LHCN-M2 (cell line): ENCODE results near the gene OR10A7. TPM values are rescaled to one million over a fixed set of nuclear protein-coding genes. Genes with fewer than 3 reads are reported as not detected.
"Not testable (repeated sequence)": the region's sequence is repeated elsewhere in the genome, so short reads cannot be mapped to it uniquely, and the experiment has no call there.

ENCODE experiments used
- DNase-seq: peaks from one replicate; pipeline ENCODE4 v3.0.0-alpha.2; 2012; ENCODE audit warnings: low read depth
- polyA plus RNA-seq: library from polyadenylated mRNA; unstranded; fragments of >200 nt; gene quantifications from one replicate; pipeline ENCODE4 v1.2.1, GENCODE V29; 2012; ENCODE audit warnings: missing spikeins
- total RNA-seq: library from RNA; depleted of rRNA; stranded (reverse); fragments of >200 nt; gene quantifications from 2 replicates; pipeline ENCODE4 v1.2.3, GENCODE V29; 2014; rRNA removed

OR10A7 gene
- not detected in 2 replicates for total RNA-seq
- polyA plus RNA-seq = not detected

GRCh38 chr12:55220725-55221124 is at the start of gene OR10A7:
TSS of gene OR10A7 (plus strand) at chr12:55221025. CDS start at chr12:55221025, 0 bp downstream.
- no peak for DNase-seq

GRCh38 chr12:55171445-55171844 is 49.4 kb upstream of the OR10A7 start:
- no peak for DNase-seq

GRCh38 chr12:55171846-55172245 is 49.0 kb upstream of the OR10A7 start:
- DNase-seq = not testable (repeated sequence)

- DNase-seq = no peak
These were observed 48.1 kb upstream of the OR10A7 start for GRCh38 chr12:55172686-55173085.

- DNase-seq = no peak
These were observed 47.4 kb upstream of the OR10A7 start for GRCh38 chr12:55173456-55173855.

GRCh38 chr12:55188573-55188972 is 32.3 kb upstream of the OR10A7 start:
- DNase-seq = no peak

- peak; percentile 66 for DNase-seq
These were observed 31.8 kb upstream of the OR10A7 start for GRCh38 chr12:55188974-55189556.

GRCh38 chr12:55194382-55194781 is 26.4 kb upstream of the OR10A7 start:
- DNase-seq = no peak

GRCh38 chr12:55226523-55226922 is 5.7 kb downstream of the OR10A7 start:
- no peak for DNase-seq

- no peak for DNase-seq
These were observed 6.8 kb downstream of the OR10A7 start for GRCh38 chr12:55227643-55228042.

GRCh38 chr12:55244309-55244708 is 23.5 kb downstream of the OR10A7 start, which contains the start of gene OR6C74:
TSS of gene OR6C74 (plus strand) at chr12:55244609. CDS start at chr12:55247288, 2,679 bp downstream.
- DNase-seq = no peak

- no peak for DNase-seq
These were observed 25.3 kb downstream of the OR10A7 start for GRCh38 chr12:55246159-55246558.

- DNase-seq = no peak
These were observed 30.1 kb downstream of the OR10A7 start for GRCh38 chr12:55250944-55251343.

GRCh38 chr12:55253281-55253680 is 32.5 kb downstream of the OR10A7 start:
- no peak for DNase-seq

- no peak for DNase-seq
These were observed 36.0 kb downstream of the OR10A7 start for GRCh38 chr12:55256831-55257230.

GRCh38 chr12:55258303-55258702 is 37.5 kb downstream of the OR10A7 start:
- DNase-seq = no peak

Other genes with a start within 250 kb of the OR10A7 start
- gene TESPA1, start 236.3 kb upstream of the OR10A7 start, total RNA-seq = not detected in 2 replicates
- gene NEUROD4, start 201.1 kb upstream of the OR10A7 start, total RNA-seq = not detected in 2 replicates
- gene OR9K2, start 94.6 kb upstream of the OR10A7 start, total RNA-seq = not detected in 2 replicates
- gene OR6C74, start 23.6 kb downstream of the OR10A7 start, total RNA-seq = not detected in 2 replicates
- not detected in 2 replicates for gene OR6C6, start 75.5 kb downstream of the OR10A7 start, total RNA-seq
- not detected in 2 replicates for gene OR6C1, start 93.3 kb downstream of the OR10A7 start, total RNA-seq
- not detected in 2 replicates for gene OR6C3, start 109.7 kb downstream of the OR10A7 start, total RNA-seq
- not detected in 2 replicates for gene OR6C75, start 141.9 kb downstream of the OR10A7 start, total RNA-seq
- gene OR6C65, start 179.5 kb downstream of the OR10A7 start, total RNA-seq = not detected in 2 replicates
- not detected in 2 replicates for gene OR6C76, start 205.2 kb downstream of the OR10A7 start, total RNA-seq
- gene OR6C2, start 223.1 kb downstream of the OR10A7 start, total RNA-seq = not detected in 2 replicates
- gene OR6C70, start 249.1 kb downstream of the OR10A7 start, total RNA-seq = not detected in 2 replicates